Natural killer cell (primary cell): ENCODE data around the gene BEND7. TPM values are rescaled to one million over a fixed set of nuclear protein-coding genes. Genes with fewer than 3 reads are reported as not detected.
"Not testable (repeated sequence)": the region's sequence is repeated elsewhere in the genome, so short reads cannot be mapped to it uniquely, and the experiment has no call there.

ENCODE experiments used
- ATAC-seq, 3 donors: fragments of 150-1000 bp in 2 of 3; fragments of 200-7000 bp in 1 of 3; cut with Tn5 transposase; 1 replicate in 1 of 3; 2 replicates in 2 of 3; pipeline ENCODE4 v1.10.0; 2021; ENCODE audit warnings: mild to moderate bottlenecking in 2 of 3, moderate library complexity in 2 of 3
- DNase-seq, 2 donors: peaks; one replicate each; pipeline versions ENCODE4 v3.0.0 to v3.0.0-alpha.2; 2013 to 2021; ENCODE audit warnings: mixed read lengths in 1 of 2
- H3K27ac ChIP-seq: one replicate; pipeline ENCODE4 v1.5.1; 2013; ENCODE audit warnings: mild to moderate bottlenecking, low read length
- H3K27me3 ChIP-seq: one replicate; pipeline ENCODE4 v1.6.1; 2013; ENCODE audit warnings: low read length; ENCODE audit not compliant: control insufficient read depth, insufficient read depth
- H3K36me3 ChIP-seq: one replicate; pipeline ENCODE4 v1.6.1; 2013; ENCODE audit warnings: low read length; ENCODE audit not compliant: control insufficient read depth, insufficient read depth
- H3K4me1 ChIP-seq: one replicate; pipeline ENCODE4 v1.6.1; 2013; ENCODE audit warnings: low read length; ENCODE audit not compliant: control insufficient read depth, insufficient read depth
- H3K4me3 ChIP-seq: one replicate; pipeline ENCODE4 v1.5.1; 2013; ENCODE audit warnings: low read length
- H3K9me3 ChIP-seq: one replicate; pipeline ENCODE4 v1.6.1; 2013; ENCODE audit warnings: low read length; ENCODE audit not compliant: control insufficient read depth, insufficient read depth
- H3K27ac Mint-ChIP-seq, 2 donors: one replicate each; pipeline ENCODE4 v1.8.0; 2022; ENCODE audit warnings: mild to moderate bottlenecking in 2 of 2, mixed read lengths in 2 of 2, moderate library complexity in 1 of 2
- H3K27me3 Mint-ChIP-seq, 2 donors: one replicate each; pipeline ENCODE4 v1.8.0; 2022; ENCODE audit warnings: low read depth in 2 of 2, mixed read lengths in 2 of 2
- H3K36me3 Mint-ChIP-seq: one replicate; pipeline ENCODE4 v1.8.0; 2022; ENCODE audit warnings: mixed read lengths
- H3K4me1 Mint-ChIP-seq, 2 donors: one replicate each; pipeline ENCODE4 v1.8.0; 2022; ENCODE audit warnings: mixed read lengths in 2 of 2
- H3K4me3 Mint-ChIP-seq: one replicate; pipeline ENCODE4 v1.8.0; 2022; ENCODE audit warnings: mild to moderate bottlenecking, moderate library complexity, mixed read lengths
- H3K9me3 Mint-ChIP-seq, 2 donors: one replicate each; pipeline ENCODE4 v1.8.0; 2022; ENCODE audit warnings: mixed read lengths in 2 of 2
- WGBS: methylation state at CpG from one replicate; pipeline ENCODE4 v1.1.7; 2013; ENCODE audit warnings: missing lambda C conversion rate; ENCODE audit not compliant: insufficient coverage; 5-methylcytosine and 5-hydroxymethylcytosine counted together
- intact Hi-C: fragments of 100-400 bp; cut with micrococcal nuclease; formaldehyde crosslinking; loops from one replicate; pipeline ENCODE4 v1.14.2; 2022
- total RNA-seq, 4 donors: library from RNA; stranded (reverse); fragments of 120-200 nt in 1 of 4; gene quantifications; one replicate each; pipeline versions ENCODE4 v1.2.3 to v1.2.4, GENCODE V29; 2013 to 2022
- TF ChIP-seq, protein P1 (sequence below): fragments of 200-600 bp; IDR thresholded peaks from one replicate; pipeline ENCODE4 v1.8.0; 2022; ENCODE audit warnings: antibody characterized with exemption

The BEND7 gene
- total RNA-seq, 3 donors from 2014 or later (not counting 1 experiment from before 2014, with no cell fraction given): 0.38 TPM; not detected in 2

- no peaks in the 10 kb centered on the region for H3K4me1 Mint-ChIP-seq
- no peaks in the 10 kb centered on the region for H3K36me3 Mint-ChIP-seq
- peaks cover 0 to 8% of the 10 kb centered on the region in 2 donors for H3K27me3 Mint-ChIP-seq
- no peak for DNase-seq
- Histone ChIP-seq H3K27me3 (no peaks in the 10 kb centered on the region), H3K27ac (no peak overlapping the region), H3K36me3 (no peaks in the 10 kb centered on the region), H3K4me1 (no peaks in the 10 kb centered on the region), H3K4me3 (no peak overlapping the region), H3K9me3 (no peaks in the 10 kb centered on the region)
- WGBS: 78% methylated on average over 2 of the region's 3 CpGs
- intact Hi-C loops: no loop called here
- no peak for ATAC-seq
- H3K27ac Mint-ChIP-seq: no peak overlapping the region
- H3K4me3 Mint-ChIP-seq: no peak overlapping the region
- no peaks in the 10 kb centered on the region for H3K9me3 Mint-ChIP-seq
- TF ChIP-seq, protein P1, sequence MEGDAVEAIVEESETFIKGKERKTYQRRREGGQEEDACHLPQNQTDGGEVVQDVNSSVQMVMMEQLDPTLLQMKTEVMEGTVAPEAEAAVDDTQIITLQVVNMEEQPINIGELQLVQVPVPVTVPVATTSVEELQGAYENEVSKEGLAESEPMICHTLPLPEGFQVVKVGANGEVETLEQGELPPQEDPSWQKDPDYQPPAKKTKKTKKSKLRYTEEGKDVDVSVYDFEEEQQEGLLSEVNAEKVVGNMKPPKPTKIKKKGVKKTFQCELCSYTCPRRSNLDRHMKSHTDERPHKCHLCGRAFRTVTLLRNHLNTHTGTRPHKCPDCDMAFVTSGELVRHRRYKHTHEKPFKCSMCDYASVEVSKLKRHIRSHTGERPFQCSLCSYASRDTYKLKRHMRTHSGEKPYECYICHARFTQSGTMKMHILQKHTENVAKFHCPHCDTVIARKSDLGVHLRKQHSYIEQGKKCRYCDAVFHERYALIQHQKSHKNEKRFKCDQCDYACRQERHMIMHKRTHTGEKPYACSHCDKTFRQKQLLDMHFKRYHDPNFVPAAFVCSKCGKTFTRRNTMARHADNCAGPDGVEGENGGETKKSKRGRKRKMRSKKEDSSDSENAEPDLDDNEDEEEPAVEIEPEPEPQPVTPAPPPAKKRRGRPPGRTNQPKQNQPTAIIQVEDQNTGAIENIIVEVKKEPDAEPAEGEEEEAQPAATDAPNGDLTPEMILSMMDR: no peak
Measured at GRCh38 chr10:13412894-13413293, 115.9 kb downstream of the BEND7 start.

DNA sequence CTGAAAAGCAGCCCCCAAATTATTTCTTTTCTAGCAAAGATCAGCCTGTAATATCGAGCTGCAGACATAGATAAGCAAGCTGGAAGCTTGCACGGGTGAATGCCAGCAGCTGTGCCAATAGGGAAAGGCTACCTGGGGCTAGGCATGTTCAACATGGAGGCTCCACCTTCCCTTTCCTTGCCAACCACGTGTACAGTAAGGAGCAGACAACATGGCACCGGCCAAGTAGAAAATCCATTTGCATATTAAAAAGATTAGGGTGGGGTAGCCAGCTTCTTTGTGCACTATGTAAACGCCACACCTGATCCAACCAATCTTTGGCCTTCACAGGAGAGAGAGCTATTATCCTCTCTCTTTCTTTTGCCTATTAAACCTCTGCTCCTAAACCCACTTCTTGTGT lies 124.0 kb downstream of the BEND7 start:
- no peaks in the 10 kb centered on the region for H3K36me3 Mint-ChIP-seq
- no peaks in the 10 kb centered on the region for H3K4me1 ChIP-seq
- peaks cover 2% of the 10 kb centered on the region for H3K9me3 ChIP-seq
- TF ChIP-seq, protein P1: no peak
- ATAC-seq (no peak), DNase-seq (no peak)
- no peak overlapping the region for H3K27ac Mint-ChIP-seq
- H3K36me3 ChIP-seq: no peaks in the 10 kb centered on the region
- H3K4me3 Mint-ChIP-seq: no peak overlapping the region
- no peak overlapping the region for H3K4me3 ChIP-seq
- H3K9me3 Mint-ChIP-seq: no peaks in the 10 kb centered on the region
- no peaks in the 10 kb centered on the region for H3K27me3 ChIP-seq
- WGBS: 79% methylated on average over 4 of the region's 5 CpGs
- peaks cover 4 to 5% of the 10 kb centered on the region in 2 donors for H3K27me3 Mint-ChIP-seq
- H3K27ac ChIP-seq: no peak overlapping the region
- intact Hi-C loops: no loop called here
- H3K4me1 Mint-ChIP-seq: no peaks in the 10 kb centered on the region

GRCh38 chr10:13404305-13404759 lies 124.5 kb downstream of the BEND7 start:
- Mint-ChIP-seq H3K4me3 (no peak overlapping the region), H3K36me3 (no peaks in the 10 kb centered on the region), H3K27ac (no peak overlapping the region), H3K4me1 (no peaks in the 10 kb centered on the region), H3K27me3 (peaks cover 4 to 9% of the 10 kb centered on the region in 2 donors), H3K9me3 (no peaks in the 10 kb centered on the region)
- Histone ChIP-seq H3K4me3 (no peak overlapping the region), H3K4me1 (no peaks in the 10 kb centered on the region), H3K27ac (no peak overlapping the region), H3K9me3 (peaks cover 2% of the 10 kb centered on the region), H3K36me3 (no peaks in the 10 kb centered on the region), H3K27me3 (no peaks in the 10 kb centered on the region)
- 86% methylated on average over 3 of the region's 3 CpGs for WGBS
- TF ChIP-seq, protein P1: no peak
- no peak for ATAC-seq
- DNase-seq: no peak
- intact Hi-C loops: no loop called here

GRCh38 chr10:13403426-13403825 lies 125.4 kb downstream of the BEND7 start:
- H3K27me3 Mint-ChIP-seq, H3K27me3 ChIP-seq, ATAC-seq, H3K36me3 Mint-ChIP-seq, H3K4me1 Mint-ChIP-seq, H3K27ac ChIP-seq, H3K4me3 ChIP-seq, H3K4me3 Mint-ChIP-seq, H3K36me3 ChIP-seq, intact Hi-C loops, H3K9me3 ChIP-seq, H3K9me3 Mint-ChIP-seq, DNase-seq, H3K4me1 ChIP-seq, H3K27ac Mint-ChIP-seq: not testable (repeated sequence)
- WGBS: 90% methylated on average over 7 of the region's 7 CpGs
